CD4-positive, alpha-beta T cell treated with Interleukin-12 subunit alpha and Interleukin-12 subunit beta, for 1 hour (primary cell): ENCODE data around the gene DNAH8.
"Not testable (repeated sequence)": the region's sequence is repeated elsewhere in the genome, so short reads cannot be mapped to it uniquely, and the experiment has no call there.

Source experiments
- DNase-seq: peaks from one replicate; pipeline ENCODE4 v3.0.0-alpha.2; 2020

Gene DNAH8

GRCh38 chr6:38915205-38915925 is 200.3 kb downstream of the DNAH8 start:
- DNase-seq = no peak

GRCh38 chr6:38921540-38921939 is 206.4 kb downstream of the DNAH8 start:
- DNase-seq = not testable (repeated sequence)

GRCh38 chr6:38924791-38925509 is 209.8 kb downstream of the DNAH8 start:
- no peak for DNase-seq

GRCh38 chr6:38929560-38929959 is 214.4 kb downstream of the DNAH8 start:
- no peak for DNase-seq

GRCh38 chr6:38933426-38933825 is 218.3 kb downstream of the DNAH8 start:
- DNase-seq = peak; percentile 23

- no peak for DNase-seq
These were observed 219.9 kb downstream of the DNAH8 start for GRCh38 chr6:38935051-38935450.

GRCh38 chr6:38937839-38938613 is 222.9 kb downstream of the DNAH8 start:
- peak; percentile 16 for DNase-seq

- DNase-seq = no peak
These were observed 223.6 kb downstream of the DNAH8 start for GRCh38 chr6:38938741-38939140.

GRCh38 chr6:38942442-38942841 is 227.3 kb downstream of the DNAH8 start:
- no peak for DNase-seq

- DNase-seq = no peak
These were observed 227.9 kb downstream of the DNAH8 start for GRCh38 chr6:38942965-38943364.

- no peak for DNase-seq
These were observed 228.9 kb downstream of the DNAH8 start for GRCh38 chr6:38943964-38944363.

- DNase-seq = no peak
These were observed 229.7 kb downstream of the DNAH8 start for GRCh38 chr6:38944655-38945279.

- no peak for DNase-seq
These were observed 240.8 kb downstream of the DNAH8 start for GRCh38 chr6:38955861-38956260.

GRCh38 chr6:38957426-38957825 is 242.3 kb downstream of the DNAH8 start:
- no peak for DNase-seq

- no peak for DNase-seq
These were observed 244.0 kb downstream of the DNAH8 start for GRCh38 chr6:38959138-38959537.

- DNase-seq = no peak
These were observed 253.6 kb downstream of the DNAH8 start for GRCh38 chr6:38968702-38969149.

GRCh38 chr6:38973178-38974057 is 258.3 kb downstream of the DNAH8 start:
- DNase-seq = peak; percentile 29

GRCh38 chr6:38974389-38975151 is 259.5 kb downstream of the DNAH8 start:
- no peak for DNase-seq

GRCh38 chr6:38975621-38976049 is 260.5 kb downstream of the DNAH8 start:
- no peak for DNase-seq

- DNase-seq = no peak
These were observed 260.9 kb downstream of the DNAH8 start for GRCh38 chr6:38976051-38976450.

- DNase-seq = no peak
These were observed 261.8 kb downstream of the DNAH8 start for GRCh38 chr6:38976801-38977500.
